ENCODE results near the gene LRRFIP2. TPM values are rescaled to one million over a fixed set of nuclear protein-coding genes. Genes with fewer than 3 reads are reported as not detected.

Gene LRRFIP2
- total and polyA plus RNA-seq, 2 of the 4 experiments (the other 2 are of a cell fraction) = 20.6 to 31.0 TPM

DNA sequence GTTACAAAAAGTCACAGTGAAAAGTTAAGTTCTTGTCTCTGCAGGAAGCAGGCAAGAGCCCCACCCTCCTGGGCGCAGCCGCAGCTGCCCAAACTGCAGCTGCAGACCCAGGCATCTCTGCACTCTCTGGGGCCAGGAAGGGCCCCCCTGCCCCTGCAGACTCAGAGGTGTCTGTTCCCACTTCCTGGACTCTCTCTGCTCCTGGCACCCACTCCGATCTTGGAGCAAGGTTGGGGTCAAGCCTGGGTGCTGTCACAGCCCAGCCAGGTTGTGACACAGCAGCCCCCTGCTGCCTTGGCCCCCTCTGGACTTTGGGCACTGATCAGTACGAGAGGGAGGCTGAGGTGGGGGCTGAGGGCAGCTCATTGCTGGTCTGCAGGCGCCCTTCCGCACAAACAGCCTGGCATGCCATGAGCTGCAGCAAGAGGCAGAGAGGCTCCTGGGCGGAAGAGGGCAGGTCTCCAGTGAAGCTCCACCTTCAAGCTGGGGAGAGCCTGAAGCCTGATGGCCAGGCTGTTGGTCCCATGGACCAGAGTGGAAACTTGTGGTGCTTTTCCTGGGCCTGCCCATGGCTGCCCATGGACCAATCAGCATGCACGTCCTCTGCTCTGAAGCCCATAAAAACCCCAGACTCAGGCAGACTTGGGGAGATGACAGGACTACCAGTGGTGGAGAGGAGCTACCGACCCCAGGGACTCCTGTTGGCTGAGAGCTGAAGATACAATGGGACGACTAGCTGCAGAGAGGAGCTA is 42.9 kb upstream of the LRRFIP2 start:
- no peak overlapping the region for H2BK15ac ChIP-seq (ENCODE audit: low read depth, low read length)
- BruUV-seq (replicated peaks) = no TSS peak
- no peaks in the 10 kb centered on the region for H3K79me1 ChIP-seq (ENCODE audit: low read depth in 1 of 2, low read length in 2 of 2)
- ChIA-PET POLR2A (ENCODE audit: unreplicated experiment) (interaction anchor here (0.6 kb wide), 1 partner anchor 212 kb away, joined by 3 read pairs; no protein-coding TSS in a partner anchor), CTCF (no interaction called here)
- no peak overlapping the region for H3K56ac ChIP-seq (ENCODE audit: extremely low read depth, insufficient read depth, low read length)
- ATAC-seq (ENCODE audit: low read depth) (no peak), DNase-seq (no peak)
- H2BK120ac ChIP-seq (ENCODE audit: low read depth, low read length) = no peak overlapping the region
- no peak overlapping the region for H2AK5ac ChIP-seq (ENCODE audit: low read depth, low read length)
- no peak overlapping the region for H4K8ac ChIP-seq (ENCODE audit: low read depth in 2 of 2, low read length in 2 of 2)
- no peaks in the 10 kb centered on the region for H4K20me1 ChIP-seq (ENCODE audit: insufficient read depth, low read length)
- in situ Hi-C loops (cut with MboI; ENCODE audit: low sequenced_read_pairs) (loop anchor here (10.0 to 25.0 kb wide), 2 partner anchors 192 to 480 kb away; no protein-coding TSS in a partner anchor), intact Hi-C loops (cut with micrococcal nuclease) (no loop called here), dilution Hi-C loops (cut with HindIII; ENCODE audit: low sequenced_read_pairs, unreplicated experiment) (no loop called here)
- H3K4me1 ChIP-seq (ENCODE audit: control insufficient read depth, insufficient read depth, low read length) = peaks cover 2% of the 10 kb centered on the region
- H3K4me2 ChIP-seq (ENCODE audit: low read depth, low read length) = no peak overlapping the region
- no peaks in the 10 kb centered on the region for H3K36me3 ChIP-seq (ENCODE audit: control insufficient read depth, insufficient read depth, low read length)
- no peak for TF ChIP-seq CHD1 (IDR thresholded peaks at IDR 0.05; ENCODE audit: low read depth, low read length)
- TF ChIP-seq MXI1 (IDR thresholded peaks at IDR 0.05; ENCODE audit: borderline replicate concordance, low read depth, low read length) = no peak
- TF ChIP-seq CTCF (conservative IDR thresholded peaks at IDR 0.05; ENCODE audit: low read depth, low read length) = no peak
- no peak for TF ChIP-seq RCOR1 (IDR thresholded peaks at IDR 0.05; ENCODE audit: insufficient replicate concordance, low read length)
- no peaks in the 10 kb centered on the region for H3K27me3 ChIP-seq (ENCODE audit: control insufficient read depth, insufficient read depth, low read length)
- 0 out of 2 replicates have a peak, but pooled peaks cover 3% of the 10 kb centered on the region for H3K9me1 ChIP-seq (ENCODE audit: insufficient read depth, low read length)
- H3K27ac ChIP-seq (ENCODE audit: insufficient read depth, low read length) = no peak overlapping the region
- no peak overlapping the region for H2BK20ac ChIP-seq (ENCODE audit: low read depth, low read length)
- H4K5ac ChIP-seq (ENCODE audit: low read depth, low read length) = no peak overlapping the region
- no peak overlapping the region for H2BK5ac ChIP-seq (ENCODE audit: low read depth, low read length, poor library complexity, severe bottlenecking)
- H2AFZ ChIP-seq (replicated peaks; ENCODE audit: low read length, poor library complexity) = no peak overlapping the region
- no peak overlapping the region for H3K18ac ChIP-seq (ENCODE audit: low read depth, low read length)
- H4K91ac ChIP-seq (ENCODE audit: insufficient read depth, low read depth, low read length) = no peak overlapping the region
- H3K14ac ChIP-seq (replicated peaks; ENCODE audit: low read depth, low read length) = no peak overlapping the region
- WGBS, 2 experiments (ENCODE audit: extremely low coverage in 2 of 2, insufficient read length in 1 of 2) = 90% methylated on average over 5 of the region's 10 CpGs; no CpG with 5 or more reads in 1 of the 2 experiments
- H3K9ac ChIP-seq (ENCODE audit: low read depth, low read length) = no peak overlapping the region
- no peak overlapping the region for H3K4ac ChIP-seq (ENCODE audit: low read depth, low read length)
- H3K4me3 ChIP-seq (ENCODE audit: insufficient read depth, low read depth, low read length) = no peak overlapping the region
- no peaks in the 10 kb centered on the region for H3K9me3 ChIP-seq (ENCODE audit: control insufficient read depth, insufficient read depth, low read length)
- no peak overlapping the region for H3K23ac ChIP-seq (ENCODE audit: low read depth, low read length)
- no peak overlapping the region for H2AK9ac ChIP-seq (replicated peaks; ENCODE audit: low read depth, low read length, poor library complexity)

Measured in IMR-90 (cell line).